AG08395 (cell line): ENCODE data around the gene C7orf25.

Experiments
- DNase-seq: peaks from one replicate; pipeline ENCODE4 v3.0.0; 2012; ENCODE audit warnings: mixed read lengths, low spot score

The C7orf25 gene

DNA sequence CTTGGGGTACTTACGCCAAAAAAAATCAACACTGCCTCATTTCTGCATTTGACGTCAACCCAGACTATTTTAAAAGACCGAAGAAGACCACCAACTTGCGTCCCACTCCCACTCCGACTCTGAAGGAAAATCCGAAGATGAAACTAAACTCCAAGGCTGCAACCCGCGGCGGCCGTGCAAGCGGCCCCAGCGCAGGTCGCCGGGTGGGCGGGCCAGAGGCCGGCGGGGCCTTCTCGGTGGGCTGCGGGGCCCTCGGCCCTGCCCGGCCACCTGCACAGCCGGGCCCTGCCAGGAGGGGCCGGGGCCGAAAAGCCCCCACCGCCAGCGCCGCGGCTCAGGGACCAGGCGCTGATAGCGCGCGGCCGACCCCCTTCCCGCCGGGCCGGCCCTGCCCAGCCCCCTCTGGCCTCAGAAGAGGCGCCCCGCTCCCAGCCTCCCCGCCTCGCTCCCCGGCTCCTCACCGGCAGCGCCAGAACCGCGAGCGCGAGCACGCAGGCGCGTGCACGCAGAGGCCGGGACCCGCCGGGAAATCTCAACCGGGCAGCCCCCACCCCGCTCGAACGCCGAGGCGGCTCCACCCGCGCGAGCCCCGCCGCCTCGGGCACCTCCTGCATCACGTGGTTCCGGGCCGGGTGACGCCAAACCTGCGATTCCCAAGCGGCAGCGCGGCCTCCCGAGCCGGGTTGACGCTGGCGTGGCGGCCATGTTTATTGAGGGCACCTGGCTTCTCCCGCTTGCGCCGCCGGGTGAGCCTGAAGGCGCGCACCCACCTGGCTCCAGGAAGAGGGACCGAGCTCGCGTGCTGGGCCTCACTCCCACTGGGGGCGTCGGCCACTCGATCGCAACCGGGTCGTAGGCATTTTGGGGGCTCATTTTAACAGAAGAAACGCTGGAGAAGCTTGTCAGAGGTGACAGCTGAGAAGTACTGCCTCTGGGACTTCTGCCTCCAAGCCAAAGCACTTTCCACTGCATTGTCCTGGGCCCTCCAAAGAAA lies at the start of gene C7orf25:
Gene C7orf25 (minus strand): TSS at position 617 of the 994 bp plus-strand sequence. CDS start 1,170 bp downstream, outside the sequence.
- DNase-seq, result peak; percentile 94

- no peak for DNase-seq
Observed at GRCh38 chr7:42961170-42961569, 49.3 kb upstream of the C7orf25 start.

GRCh38 chr7:42960762-42961161 lies 48.9 kb upstream of the C7orf25 start:
- no peak for DNase-seq

DNA sequence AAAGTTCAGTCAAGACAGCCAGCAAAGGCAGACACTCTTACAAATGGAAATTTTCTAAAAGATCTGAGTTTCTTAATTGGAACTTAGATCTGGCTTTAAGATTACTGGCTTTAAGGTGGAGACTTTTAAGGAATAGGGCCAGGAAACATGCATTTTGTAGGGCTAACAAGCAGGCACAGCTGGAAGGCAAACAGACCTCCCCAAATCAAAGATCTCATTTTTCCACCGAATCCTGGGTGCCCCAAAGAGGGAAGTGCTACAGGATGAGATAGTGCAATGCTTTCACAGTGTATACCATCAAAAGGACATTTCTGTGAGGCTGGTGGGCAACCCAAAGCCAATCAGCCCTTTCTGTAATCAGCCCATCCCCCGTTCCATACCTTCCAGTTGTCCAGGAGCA lies 47.7 kb upstream of the C7orf25 start:
- DNase-seq, result no peak

DNA sequence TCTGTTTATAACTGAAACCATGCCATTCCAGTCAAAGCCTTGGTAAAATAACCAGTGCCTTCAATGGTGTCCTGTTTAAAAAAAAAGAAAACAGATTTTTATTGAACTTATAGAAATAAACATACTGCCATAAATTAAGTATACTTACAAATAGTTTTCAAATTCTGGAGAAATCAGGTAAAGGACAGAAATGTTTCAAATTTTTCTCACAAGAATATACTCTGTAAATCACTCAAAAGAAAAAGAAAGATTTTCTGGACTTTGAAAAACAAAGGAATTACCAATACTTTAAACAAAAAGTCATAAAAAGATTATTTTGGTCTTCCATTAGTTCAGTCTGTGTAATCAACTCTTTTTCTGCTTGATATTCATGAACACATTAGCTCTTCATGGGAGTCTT lies 44.2 kb upstream of the C7orf25 start:
- no peak for DNase-seq

DNA sequence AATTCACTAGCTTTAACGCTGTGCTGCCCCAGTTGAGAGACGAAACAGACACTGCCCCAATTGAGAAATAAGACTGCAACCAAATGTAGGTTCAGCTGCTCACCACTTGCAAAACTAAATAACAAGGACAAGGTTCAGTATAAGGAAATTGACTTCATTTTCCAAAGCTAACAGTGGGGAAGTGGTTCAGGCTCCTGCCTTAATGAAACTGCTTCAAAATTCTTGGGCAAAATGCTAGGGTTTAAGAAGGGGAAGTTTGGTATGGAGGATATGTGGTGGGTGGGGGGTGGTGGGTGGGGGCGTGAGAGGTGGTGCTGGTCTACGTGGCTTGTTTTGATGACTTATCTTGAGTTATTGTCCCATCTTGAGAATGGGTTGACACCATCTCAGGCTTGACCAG lies 42.1 kb upstream of the C7orf25 start:
- no peak for DNase-seq

- no peak for DNase-seq
Observed at GRCh38 chr7:42952328-42952727, 40.5 kb upstream of the C7orf25 start.

- no peak for DNase-seq
Observed at GRCh38 chr7:42950417-42950816, 38.5 kb upstream of the C7orf25 start.

DNA sequence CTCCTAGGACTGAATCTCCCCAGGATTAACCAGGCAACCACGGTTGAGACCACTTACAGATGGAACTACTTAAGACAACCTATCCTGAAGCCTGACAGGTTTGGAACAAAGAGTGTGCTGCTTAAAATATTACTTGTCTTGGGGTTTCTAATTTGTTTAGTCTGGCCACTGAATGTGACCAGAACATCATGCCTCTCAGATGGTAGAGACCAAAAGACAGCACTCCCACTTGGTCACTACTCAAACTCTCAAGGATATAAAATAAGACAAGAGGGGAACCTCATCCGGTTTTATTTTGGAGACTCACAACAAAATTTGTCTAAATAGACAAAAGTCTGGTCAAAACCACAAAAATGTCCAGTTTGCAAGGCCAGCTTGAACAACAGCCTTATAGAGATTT lies 35.7 kb upstream of the C7orf25 start:
- peak; percentile 7 for DNase-seq

DNA sequence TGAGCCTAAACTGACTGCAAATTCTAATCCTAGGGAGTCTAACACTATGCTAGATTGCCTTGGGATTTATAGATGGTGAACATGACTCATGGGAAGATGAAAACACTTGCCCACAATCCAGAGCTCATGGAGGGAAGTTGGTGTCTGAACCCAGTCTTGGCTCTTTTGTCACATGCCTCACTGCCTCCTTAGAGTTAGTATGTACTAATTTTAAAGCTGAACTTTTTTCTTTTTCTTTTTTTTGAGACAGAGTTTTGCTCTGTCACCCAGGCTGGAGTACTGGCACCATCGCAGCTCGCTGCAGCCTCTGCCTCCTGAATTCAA lies 34.7 kb upstream of the C7orf25 start:
- DNase-seq, result peak; percentile 17

GRCh38 chr7:42945821-42946626 lies 34.2 kb upstream of the C7orf25 start:
- peak; percentile 41 for DNase-seq

DNA sequence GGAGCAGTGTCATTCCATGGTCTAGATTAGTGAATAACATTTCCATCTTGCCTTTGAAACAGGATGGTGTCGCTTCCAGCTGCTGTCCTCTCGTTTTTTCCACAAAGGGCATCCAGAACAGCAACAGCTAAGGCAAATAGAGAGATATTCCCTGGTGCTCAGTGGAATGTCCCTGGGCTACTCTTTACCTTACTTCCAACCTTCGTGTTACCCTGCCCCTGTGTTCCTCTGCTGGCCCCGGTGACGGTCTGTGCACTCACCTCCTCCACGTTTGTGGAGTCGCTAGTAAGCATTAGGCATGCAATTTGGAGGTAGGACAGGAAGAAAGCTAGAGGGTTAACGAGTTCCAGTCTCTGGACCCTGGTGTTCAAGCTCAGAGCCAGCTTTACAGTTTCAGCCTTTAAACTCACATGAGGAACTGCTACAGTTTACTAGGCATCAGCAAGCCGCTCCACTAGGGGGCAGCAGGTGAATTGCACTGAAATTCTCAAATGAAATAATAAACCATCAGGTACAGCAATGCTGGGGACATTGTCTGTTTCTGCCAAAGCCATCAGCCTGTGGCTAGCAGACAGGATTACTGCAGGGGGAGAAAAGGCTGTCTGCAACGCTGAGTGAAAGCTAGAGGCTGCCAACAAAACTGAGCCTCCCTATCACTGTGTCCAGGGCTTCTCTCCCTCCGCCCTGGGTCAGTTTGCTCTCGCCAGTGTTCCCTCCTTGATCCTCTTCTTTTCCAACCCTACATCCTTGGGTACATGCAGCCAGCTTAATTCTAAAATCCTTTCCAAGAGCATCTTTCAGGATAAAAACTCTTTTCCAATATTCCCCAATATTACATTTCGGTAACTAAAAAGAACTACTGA lies 29.3 kb upstream of the C7orf25 start:
- peak; percentile 73 for DNase-seq

DNA sequence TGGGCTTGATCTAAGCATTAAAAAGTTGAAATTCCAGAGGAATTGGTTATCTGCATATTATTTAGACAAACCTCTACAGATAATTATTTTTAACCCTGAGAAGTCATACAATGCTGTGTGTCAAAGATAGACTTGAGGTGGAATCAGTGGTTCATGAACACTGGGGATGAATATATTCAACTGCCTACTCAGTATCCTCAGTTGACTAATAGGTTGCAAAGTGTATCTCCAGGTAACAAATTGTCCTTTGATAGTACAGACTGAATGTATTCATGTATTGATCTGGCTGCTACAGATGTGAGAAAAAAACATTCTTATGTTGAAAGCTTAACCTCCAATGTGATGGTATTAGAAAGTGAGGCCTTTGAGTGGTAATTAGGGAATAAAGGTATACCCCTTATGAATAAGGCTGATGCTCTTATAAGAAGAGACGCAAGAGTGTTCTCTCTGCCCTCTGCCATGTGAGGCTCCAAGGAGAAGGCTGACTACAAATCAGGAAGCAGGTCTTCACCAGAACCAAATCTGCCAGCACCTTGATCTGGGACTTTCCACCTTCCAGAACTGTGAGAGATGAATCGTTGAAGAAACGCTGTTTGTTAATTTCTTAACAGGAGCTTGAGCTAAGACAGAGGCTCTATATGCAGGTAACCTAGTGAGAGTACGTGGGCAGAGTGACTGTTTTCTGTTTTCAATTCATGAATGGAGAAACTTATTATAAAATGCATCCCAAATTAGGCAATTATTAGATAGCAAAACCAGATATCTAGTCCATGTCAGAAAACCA lies 27.8 kb upstream of the C7orf25 start:
- DNase-seq, result no peak

GRCh38 chr7:42935861-42936260 lies 24.0 kb upstream of the C7orf25 start:
- DNase-seq, result no peak

DNA sequence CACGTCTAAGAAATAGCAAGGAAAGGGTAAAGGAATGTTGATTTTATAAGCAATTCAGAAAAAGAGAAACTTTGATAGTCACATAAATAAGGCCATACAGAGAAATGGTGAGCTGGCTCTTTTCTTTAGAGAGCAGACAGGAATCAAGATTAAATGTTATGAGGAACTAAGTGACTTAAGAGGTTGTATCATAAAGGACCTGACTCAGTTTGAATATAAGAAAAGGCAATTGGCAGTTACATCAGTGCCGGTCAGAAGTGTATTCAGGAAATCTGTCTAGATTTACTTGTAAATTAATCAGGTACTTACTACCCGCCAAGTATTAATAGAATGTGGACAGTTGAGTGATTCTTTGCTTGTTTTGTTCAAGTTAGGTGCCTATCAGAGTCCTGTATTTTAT lies 22.4 kb upstream of the C7orf25 start:
- no peak for DNase-seq

DNA sequence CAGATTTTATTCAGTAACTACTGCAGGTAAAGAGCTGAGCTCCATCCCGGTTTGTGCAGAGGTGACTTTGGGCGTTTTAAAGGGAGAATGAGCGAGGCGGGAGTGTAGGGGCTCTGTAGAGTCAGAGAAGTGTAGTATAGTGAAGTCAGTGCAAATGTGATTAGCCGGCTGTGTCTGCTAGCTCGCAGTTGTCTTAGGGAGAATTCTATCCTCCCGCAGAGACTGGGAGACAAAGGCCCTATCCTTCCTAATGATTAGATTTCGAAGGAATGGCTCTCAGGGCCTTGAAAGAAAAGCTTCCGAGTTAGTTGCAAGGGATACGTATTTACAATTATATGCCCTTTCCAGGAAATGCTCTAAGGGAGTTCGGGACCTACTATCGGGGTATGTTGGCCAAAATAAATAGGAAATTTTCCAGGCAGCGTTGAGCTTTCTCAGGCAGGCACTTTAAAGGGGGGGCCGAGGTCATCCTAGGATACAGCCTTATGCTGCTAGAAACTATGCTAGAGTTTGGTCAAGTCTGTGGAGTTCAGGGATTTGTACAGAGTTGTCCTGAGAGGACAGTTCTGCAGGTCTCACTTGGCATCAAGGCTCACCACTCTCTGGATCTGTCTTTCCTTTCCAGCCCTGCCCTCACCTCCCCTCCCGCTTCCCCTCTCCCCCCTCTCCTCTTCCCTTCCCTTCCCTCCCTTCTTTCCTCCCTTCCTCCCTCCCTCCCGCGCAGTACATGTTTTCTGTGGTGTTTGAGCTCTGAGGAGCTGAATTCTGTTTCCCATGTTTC lies 21.1 kb upstream of the C7orf25 start:
- DNase-seq, result peak; percentile 19

DNA sequence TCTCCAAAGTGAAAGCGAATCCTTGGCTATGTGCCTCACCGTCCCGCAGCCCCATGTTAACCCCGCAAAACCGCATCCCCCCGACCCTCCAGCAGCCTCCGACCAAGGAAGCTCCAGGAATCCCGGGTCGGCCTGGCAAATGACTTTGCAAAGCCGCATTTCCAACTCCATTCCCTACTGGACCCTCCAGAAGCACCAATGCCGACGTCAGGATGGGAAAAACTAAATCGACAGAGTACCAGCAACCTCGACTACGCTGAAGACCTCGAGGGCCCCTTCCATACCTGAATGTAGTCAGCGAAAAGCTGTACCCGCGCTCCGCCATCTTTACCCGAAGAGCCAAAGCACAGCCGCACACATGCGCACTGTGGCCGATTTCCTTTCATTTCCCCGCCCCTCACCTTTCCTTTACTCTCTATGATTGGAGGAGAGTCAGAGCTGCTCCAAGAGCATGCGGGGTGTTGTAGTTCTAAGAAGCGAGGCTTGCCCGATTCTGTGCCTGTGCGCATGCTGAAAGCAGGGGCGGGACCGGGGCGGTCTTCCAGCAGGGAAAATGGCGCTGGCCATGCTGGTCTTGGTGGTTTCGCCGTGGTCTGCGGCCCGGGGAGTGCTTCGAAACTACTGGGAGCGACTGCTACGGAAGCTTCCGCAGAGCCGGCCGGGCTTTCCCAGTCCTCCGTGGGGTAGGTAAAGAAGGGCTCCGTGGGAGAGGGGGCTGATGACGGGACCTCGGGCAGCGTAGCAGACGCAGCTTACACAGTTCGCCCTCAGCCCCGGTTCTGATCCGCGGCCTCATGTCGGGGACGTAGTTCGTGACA lies 20.2 kb upstream of the C7orf25 start, which contains the start of the genes MRPL32 and PSMA2:
Gene MRPL32 (plus strand): TSS at position 543 of the 818 bp plus-strand sequence. CDS start 11 bp downstream, at position 554.
Gene PSMA2 (minus strand): TSS at position 341 of the 818 bp plus-strand sequence. CDS start 16 bp downstream, at position 325.
- peak; percentile 100 for DNase-seq

- no peak for DNase-seq
Observed at GRCh38 chr7:42931447-42931833, 19.6 kb upstream of the C7orf25 start.

DNA sequence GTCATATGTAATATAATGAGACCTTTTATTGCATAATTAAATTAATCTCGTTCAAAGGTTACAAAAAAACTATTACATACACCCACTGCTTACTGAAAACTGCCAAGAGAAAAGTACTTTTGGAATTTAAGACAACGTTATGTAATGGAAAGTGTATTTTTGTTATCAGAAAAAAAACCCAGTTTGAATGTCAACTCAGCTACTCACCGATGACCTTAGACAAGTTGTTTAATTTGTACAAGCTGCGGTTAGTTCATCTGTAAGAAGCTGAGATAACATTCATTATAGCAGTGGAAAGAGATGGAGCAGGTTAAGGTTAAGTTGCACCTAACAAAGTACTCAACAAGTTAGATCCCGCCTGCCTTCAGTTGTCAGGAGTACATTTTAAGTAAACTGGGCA lies 19.0 kb upstream of the C7orf25 start:
- DNase-seq, result no peak
